HepG2 (cell line): Measurements from ENCODE around the gene SERINC4.
"Not testable (repeated sequence)": the region's sequence is repeated elsewhere in the genome, so short reads cannot be mapped to it uniquely, and the experiment has no call there.

ENCODE experiments used
- FOXP4 ChIP-seq: sonication (generic); formaldehyde crosslinking; IDR thresholded peaks from 2 replicates; pipeline ENCODE4 v1.4.0; 2020; ENCODE audit warnings: missing genetic modification reagents
- JUND ChIP-seq: sonication (generic); formaldehyde crosslinking; IDR thresholded peaks from 2 replicates; pipeline ENCODE4 v1.8.0; 2022; ENCODE audit warnings: mild to moderate bottlenecking, missing genetic modification reagents
- MAX ChIP-seq: IDR thresholded peaks from 2 replicates; pipeline ENCODE4 v1.6.1; 2012; ENCODE audit warnings: inconsistent platforms
- MXI1 ChIP-seq: IDR thresholded peaks from 3 replicates; pipeline ENCODE4 v1.6.1; 2012; ENCODE audit warnings: low read depth, low read length, inconsistent platforms, borderline replicate concordance
- NFATC3 ChIP-seq: sonication (generic); formaldehyde crosslinking; IDR thresholded peaks from 2 replicates; pipeline ENCODE4 v1.5.1; 2020; ENCODE audit warnings: mild to moderate bottlenecking, missing genetic modification reagents
- ZBTB25 ChIP-seq: IDR thresholded peaks from 2 replicates; pipeline ENCODE4 v1.6.1; 2018; ENCODE audit warnings: missing genetic modification reagents
- ZHX1 ChIP-seq: sonication (generic); formaldehyde crosslinking; IDR thresholded peaks from 2 replicates; pipeline ENCODE4 v1.8.1; 2022; ENCODE audit warnings: low read depth, mild to moderate bottlenecking, missing genetic modification reagents
- ZNF792 ChIP-seq: IDR thresholded peaks from 2 replicates; pipeline ENCODE4 v1.6.1; 2016

- TF ChIP-seq ZNF792 (CRISPR knock-in tag); ZHX1 (CRISPR knock-in tag); ZBTB25; JUND (CRISPR knock-in tag); MAX; NFATC3 (CRISPR knock-in tag); MXI1; FOXP4 (CRISPR knock-in tag): not testable (repeated sequence)
These were observed 15.0 kb upstream of the SERINC4 start for GRCh38 chr15:43815064-43815463.
